Astrocyte of the spinal cord (primary cell): Measurements from ENCODE around the gene SEC62.
"Not testable (repeated sequence)": the region's sequence is repeated elsewhere in the genome, so short reads cannot be mapped to it uniquely, and the experiment has no call there.

Experiments used
- DNase-seq: peaks from one replicate; pipeline ENCODE4 v3.0.0; 2011; ENCODE audit warnings: low read depth, low spot score
- H3K4me3 ChIP-seq: 2 replicates; pipeline ENCODE4 v1.5.1; 2011; ENCODE audit warnings: low read depth, mild to moderate bottlenecking, low read length, moderate library complexity
- in situ Hi-C: cut with HindIII; loops from 2 replicates; pipeline ENCODE4 v1.10.0; 2017; ENCODE audit warnings: low sequenced_read_pairs
- TF ChIP-seq, protein P1 (sequence below): IDR thresholded peaks from 2 replicates; pipeline ENCODE4 v1.5.1; 2012; ENCODE audit warnings: low read depth, mild to moderate bottlenecking, low read length, inconsistent platforms

SEC62 gene

GRCh38 chr3:170010498-170010897 is 43.9 kb downstream of the SEC62 start:
- DNase-seq, result no peak
- no peak overlapping the region for H3K4me3 ChIP-seq
- in situ Hi-C loops, result no loop called here
- TF ChIP-seq, protein P1, sequence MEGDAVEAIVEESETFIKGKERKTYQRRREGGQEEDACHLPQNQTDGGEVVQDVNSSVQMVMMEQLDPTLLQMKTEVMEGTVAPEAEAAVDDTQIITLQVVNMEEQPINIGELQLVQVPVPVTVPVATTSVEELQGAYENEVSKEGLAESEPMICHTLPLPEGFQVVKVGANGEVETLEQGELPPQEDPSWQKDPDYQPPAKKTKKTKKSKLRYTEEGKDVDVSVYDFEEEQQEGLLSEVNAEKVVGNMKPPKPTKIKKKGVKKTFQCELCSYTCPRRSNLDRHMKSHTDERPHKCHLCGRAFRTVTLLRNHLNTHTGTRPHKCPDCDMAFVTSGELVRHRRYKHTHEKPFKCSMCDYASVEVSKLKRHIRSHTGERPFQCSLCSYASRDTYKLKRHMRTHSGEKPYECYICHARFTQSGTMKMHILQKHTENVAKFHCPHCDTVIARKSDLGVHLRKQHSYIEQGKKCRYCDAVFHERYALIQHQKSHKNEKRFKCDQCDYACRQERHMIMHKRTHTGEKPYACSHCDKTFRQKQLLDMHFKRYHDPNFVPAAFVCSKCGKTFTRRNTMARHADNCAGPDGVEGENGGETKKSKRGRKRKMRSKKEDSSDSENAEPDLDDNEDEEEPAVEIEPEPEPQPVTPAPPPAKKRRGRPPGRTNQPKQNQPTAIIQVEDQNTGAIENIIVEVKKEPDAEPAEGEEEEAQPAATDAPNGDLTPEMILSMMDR, result no peak

DNA sequence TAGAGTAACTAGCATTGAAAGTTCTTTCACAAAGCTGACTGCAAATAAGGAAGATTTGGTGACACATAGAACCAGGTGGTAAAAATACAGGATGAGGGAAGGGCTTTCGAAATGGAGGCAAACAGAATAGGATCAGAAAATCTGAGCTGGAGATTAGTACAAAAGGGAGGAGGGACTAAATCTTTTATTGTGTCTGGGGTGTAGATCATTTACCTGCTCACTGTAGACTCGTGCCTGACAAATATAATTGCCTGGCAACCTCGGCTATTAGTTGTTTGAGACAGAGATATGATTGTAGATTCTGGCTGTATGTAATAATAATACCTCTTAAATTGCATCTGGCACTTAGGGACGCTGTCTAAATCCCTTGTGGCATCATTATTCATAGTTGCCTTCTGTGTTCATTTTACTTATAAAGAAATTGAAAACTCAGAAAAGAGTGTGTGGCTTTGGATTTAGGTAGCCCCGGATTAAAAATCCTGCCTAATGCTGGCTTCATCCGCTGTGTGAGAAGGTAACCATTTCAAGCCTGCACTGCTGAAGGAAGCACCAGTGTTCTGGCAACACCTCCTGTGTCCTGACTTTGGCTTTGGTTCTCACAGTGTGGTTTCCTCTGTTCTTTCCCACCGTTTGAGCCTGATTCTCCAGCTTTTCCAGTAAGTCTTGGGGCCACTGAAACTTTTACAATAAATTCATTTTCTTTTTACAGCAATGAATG is 46.2 kb downstream of the SEC62 start:
- TF ChIP-seq, protein P1, result no peak
- in situ Hi-C loops, result no loop called here
- no peak for DNase-seq
- H3K4me3 ChIP-seq, result no peak overlapping the region

DNA sequence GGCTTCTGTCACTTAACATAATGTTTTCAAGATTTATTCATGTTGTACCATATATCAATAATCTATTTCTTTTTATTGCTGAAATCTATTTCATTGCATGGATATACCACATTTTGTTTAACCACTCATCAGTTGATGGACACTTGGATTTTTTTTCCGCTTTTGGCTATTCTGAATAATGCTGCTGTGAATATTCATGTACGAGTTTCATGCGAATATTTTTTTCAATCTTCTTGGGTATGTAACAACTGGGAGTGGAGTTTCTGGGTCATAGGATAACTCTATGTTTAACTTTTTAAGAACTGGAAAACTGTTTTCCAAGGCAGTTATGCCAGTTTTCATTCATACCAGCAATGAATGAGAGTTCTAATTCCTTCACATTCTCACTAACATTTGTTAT is 49.5 kb downstream of the SEC62 start:
- no peak overlapping the region for H3K4me3 ChIP-seq
- in situ Hi-C loops, result no loop called here
- DNase-seq, result no peak
- TF ChIP-seq, protein P1, result no peak

DNA sequence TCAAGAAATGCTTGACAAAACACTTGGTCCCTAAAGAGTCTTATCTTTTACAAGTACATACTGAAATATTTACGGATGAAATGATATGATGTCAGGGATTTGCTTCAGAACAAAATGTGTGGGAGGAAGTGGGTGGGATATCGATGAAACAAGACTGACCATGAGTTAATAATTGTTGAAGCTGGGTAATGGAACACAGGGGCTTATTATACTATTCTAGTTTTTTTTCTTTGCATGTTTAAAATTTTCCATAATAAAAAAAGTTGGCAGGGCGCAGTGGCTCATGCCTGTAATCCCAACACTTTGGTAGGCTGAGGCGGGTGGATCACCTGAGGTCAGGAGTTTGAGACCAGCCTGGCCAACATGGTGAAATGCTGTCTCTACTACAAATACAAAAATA is 52.7 kb downstream of the SEC62 start:
- in situ Hi-C loops, H3K4me3 ChIP-seq, DNase-seq: not testable (repeated sequence)

DNA sequence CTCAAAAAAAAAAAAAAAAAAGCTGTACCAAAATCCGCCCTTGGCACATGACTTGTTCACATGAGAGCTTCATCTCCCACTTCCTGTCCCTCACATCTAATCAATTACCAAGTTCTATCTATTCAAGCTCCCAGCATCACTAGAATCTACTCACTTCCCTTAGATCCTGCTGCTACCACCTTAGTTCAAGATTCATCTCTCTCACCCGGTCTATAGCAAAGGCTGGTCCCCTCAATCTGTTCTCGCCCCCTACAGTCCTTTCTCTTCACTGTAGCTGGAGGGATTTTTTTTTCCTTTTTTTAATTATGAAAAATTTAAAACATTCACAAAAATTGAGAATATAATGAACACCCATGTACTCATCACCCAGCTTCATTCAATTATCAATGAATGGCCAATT is 54.5 kb downstream of the SEC62 start:
- no peak for DNase-seq
- no peak overlapping the region for H3K4me3 ChIP-seq
- TF ChIP-seq, protein P1, result peak; percentile 15
- in situ Hi-C loops, result no loop called here

DNA sequence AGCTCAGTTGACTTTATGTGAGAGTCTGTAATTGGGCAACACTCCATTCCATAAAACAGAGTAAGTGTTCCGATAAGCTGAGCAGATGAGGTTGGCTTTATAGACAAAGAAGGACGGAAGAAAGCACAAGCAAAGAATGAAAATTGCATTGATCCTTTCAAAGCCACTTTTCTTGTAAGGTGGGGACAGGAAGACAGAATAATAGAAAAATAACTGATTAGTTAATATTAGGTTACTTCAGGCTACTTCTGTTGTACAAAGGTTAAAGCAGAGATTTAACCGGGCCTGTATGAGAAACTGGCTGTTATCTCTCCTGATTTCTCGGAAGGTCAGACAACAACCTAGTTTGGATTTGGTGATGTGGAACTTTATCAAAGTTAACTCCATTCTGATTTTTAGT is 55.7 kb downstream of the SEC62 start:
- DNase-seq, result no peak
- TF ChIP-seq, protein P1, result no peak
- no peak overlapping the region for H3K4me3 ChIP-seq
- in situ Hi-C loops, result no loop called here

DNA sequence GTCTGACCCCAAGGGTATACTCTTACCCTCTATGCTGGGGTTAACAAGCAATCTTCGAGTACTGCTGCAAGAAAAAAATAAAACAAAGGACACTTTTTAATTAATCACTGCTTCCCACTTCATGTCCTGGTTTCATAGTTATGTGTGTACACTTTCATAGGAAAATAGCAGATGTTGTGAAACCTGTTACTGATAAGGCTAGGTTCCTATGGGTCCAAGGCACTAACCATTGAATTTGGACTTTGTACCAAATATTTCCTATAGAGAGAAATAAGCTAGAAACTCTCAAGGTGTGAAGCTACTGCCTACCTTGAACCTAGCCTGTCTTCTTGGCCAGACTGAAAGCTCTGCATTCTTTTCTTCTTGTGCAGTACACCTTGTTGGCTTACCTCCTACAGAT is 56.6 kb downstream of the SEC62 start:
- no peak for DNase-seq
- in situ Hi-C loops, result no loop called here
- TF ChIP-seq, protein P1, result no peak
- H3K4me3 ChIP-seq, result no peak overlapping the region
